Stimulated activated CD4-positive, alpha-beta T cell treated with anti-CD3 and anti-CD28 coated beads, TNF-alpha, amount 100 ng/mL, for 24 hours (primary cell): ENCODE measurements around the gene GPR39.

Experiments used
- DNase-seq, 3 experiments: peaks; one replicate each; pipeline ENCODE4 v3.0.0-alpha.2; 2020; ENCODE audit warnings: low read depth in 3 of 3

Gene GPR39

DNA sequence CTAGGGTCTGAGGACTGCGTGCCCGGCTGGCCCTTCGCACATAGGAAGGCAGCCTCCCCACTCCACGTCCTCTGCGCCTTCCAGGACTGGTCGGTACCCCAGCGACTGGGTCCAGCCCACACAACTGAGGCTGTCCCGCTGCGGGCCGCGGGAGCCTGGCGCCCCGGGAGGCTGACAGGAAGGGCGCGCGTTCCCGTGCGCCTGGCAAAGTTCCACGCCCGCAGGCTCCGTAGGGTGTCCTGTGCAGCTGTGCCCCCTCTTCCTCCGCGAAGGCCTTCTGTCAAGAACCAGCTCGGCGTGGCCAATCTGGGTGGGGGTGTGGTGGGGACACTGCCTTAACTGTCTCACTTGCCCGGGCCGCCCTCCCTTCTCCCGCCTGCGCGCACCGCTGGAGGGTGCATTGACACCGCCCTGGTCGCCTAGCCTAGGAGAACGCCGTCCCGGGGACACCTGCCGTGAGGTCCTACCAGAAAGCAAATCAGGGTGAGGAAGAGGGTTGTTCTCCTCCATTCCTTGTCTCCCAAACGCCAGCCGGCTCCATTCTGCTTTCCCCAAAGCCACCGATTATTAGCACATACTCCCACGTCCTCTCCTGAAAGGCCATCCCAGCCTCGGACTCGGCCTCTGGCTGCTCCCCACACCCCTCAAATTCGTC lies 254.0 kb downstream of the GPR39 start:
- DNase-seq = no peak

DNA sequence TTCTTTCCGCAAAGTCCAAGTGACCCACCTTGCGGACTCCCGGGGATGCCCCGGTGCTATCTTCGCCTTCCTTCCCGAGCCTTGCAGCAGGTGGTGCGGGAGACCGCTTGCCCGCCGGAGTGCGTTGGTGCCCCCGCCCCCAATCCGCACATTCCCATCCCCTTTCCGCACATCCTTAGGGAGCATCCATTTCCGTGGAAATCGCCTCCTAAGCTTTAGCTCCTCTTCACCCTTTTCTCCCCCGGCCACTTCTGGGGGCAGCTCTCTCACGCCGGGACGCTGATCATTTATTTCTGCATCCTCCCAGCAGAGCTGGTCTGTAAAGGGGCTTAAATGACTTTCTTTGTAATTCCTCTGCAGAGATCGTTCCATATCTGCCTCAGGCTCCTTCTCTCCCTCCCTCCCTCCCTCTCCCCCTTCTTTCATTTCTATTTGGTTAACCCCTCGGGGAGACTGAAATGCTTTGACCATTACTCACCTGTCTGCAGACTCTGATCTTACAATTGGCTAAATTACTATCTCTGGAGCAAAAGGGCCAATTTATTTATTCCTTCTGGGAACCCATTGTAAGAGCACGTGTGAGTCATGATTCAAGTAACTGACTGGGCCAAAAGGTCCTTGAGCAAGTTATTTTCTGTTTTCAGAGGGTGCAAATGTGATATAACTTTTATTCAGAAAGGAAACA lies 254.7 kb downstream of the GPR39 start:
- no peak for DNase-seq

DNA sequence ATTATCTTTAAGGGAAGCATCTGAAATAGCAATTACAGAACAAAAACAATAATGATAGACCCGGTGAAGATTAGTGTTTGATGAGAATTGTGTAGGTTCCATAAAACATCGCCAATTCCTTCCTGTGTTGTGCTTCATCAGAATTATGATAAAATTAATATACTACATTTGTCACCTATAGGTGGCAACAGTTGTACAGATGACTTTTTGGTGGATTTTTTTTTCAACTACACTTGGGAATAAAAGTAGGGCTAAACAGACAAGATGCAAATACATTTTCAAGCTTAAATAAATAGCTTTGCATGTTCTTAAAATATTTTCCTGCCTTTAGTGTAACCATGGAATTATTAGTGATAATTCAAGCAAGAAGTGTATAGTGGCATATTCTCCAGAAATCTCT lies 260.4 kb downstream of the GPR39 start:
- DNase-seq = no peak

- no peak for DNase-seq
Observed at GRCh38 chr2:132677661-132678060, 261.1 kb downstream of the GPR39 start.

GRCh38 chr2:132678483-132678882 lies 261.9 kb downstream of the GPR39 start:
- no peak for DNase-seq

GRCh38 chr2:132680544-132680943 lies 263.9 kb downstream of the GPR39 start:
- no peak for DNase-seq

GRCh38 chr2:132681766-132682165 lies 265.2 kb downstream of the GPR39 start:
- DNase-seq = no peak

DNA sequence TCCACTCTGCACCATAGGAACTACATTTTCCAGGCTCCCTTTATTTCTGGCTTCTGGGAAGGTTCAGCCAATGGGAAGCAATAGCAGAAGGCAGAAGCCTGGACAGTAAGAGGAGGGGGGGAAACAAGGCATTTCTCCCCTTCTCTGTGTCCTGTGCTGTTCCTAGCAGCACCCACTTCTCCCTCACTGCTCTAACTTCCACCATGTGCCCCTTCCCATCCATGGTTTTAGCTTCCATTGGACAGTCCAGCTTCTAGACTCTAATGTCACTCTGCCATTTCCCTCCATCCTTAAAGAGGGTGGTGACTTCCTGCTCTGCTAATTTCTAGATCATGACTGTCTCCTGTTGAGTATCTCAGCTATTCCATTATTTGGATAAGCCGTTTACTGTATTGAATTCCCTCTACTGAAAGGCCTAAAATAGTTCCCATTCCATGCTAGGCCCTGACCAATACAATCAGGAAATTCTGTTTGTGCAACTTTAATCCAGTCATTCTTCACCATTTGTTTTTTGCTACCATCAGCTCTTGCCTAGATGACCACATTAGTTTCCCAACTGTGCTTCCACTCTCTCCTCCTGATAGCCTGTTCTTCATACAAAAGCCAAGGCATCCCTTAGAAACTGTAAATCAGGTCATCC lies 274.2 kb downstream of the GPR39 start:
- DNase-seq = no peak

DNA sequence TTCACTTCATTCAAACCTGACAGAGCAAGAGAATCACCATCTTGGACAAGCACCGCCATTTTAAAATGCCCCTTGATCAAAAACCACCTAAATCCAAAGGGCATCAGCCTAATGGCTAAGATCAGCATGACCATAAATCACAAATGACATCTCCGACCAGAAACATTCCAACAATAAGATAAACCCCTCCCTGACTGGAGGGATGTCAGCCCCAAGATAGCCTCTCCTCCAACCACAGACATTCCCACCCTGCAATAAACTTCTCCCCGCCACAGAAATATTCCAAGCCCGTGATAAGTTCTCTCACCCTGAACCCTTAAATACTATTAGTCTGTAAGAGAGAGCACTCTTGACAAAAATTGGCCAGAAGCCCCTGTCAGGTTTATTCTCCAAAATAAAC lies 275.0 kb downstream of the GPR39 start:
- DNase-seq = no peak

GRCh38 chr2:132692816-132693215 lies 276.2 kb downstream of the GPR39 start:
- no peak for DNase-seq
